GM12892 (cell line): Measurements from ENCODE around the gene TPRG1L.

ENCODE experiments used
- POLR2A ChIP-seq: IDR thresholded peaks from 2 replicates; pipeline ENCODE4 v1.6.1; 2011; ENCODE audit warnings: low read depth, low read length, control low read depth
- POLR2AphosphoS5 ChIP-seq: IDR thresholded peaks from 2 replicates; pipeline ENCODE4 v1.6.1; 2011; ENCODE audit warnings: low read depth, low read length, control low read depth

DNA sequence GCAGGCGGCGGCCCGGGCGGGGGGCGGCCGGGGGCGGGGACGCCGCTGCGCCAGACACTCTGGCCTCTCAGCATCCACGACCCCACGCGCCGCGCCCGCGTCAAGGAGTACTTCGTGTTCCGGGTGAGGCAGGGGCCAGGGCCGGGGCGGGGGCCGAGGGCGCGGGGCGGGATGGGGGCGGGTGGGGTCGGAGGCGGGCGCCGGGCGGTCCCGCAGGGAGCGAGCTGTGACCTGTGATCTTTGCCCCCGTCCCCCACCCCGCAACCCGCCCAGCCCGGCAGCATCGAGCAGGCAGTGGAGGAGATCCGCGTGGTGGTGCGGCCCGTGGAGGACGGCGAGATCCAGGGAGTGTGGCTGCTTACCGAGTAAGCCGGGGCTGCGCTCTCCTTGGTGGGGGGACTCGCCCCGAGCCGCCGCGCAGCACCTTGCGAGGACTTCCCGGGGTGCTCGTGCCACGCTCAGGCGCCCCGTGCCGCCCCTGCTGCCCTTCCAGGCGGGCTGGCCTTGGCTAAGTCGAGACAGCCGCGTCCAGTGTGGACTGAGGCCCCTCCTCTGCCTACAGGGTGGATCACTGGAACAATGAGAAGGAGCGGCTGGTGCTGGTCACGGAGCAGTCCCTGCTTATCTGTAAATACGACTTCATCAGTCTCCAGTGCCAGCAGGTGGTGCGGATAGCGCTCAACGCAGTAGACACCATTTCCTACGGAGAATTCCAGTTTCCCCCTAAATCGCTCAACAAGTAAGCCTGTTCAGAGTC, 514 bp downstream of the TPRG1L start:
- TF ChIP-seq POLR2AphosphoS5 (no peak), POLR2A (no peak)
